ENCODE data around the gene RIMBP2.
"Not testable (repeated sequence)": the region's sequence is repeated elsewhere in the genome, so short reads cannot be mapped to it uniquely, and the experiment has no call there.

The RIMBP2 gene

GRCh38 chr12:130715998-130716968 lies at the start of gene RIMBP2:
RIMBP2 (minus strand) TSS chr12:130716299; CDS start chr12:130479013, 237,286 bp downstream.
- DNase-seq, result no peak

GRCh38 chr12:130765186-130765659 lies 49.1 kb upstream of the RIMBP2 start:
- DNase-seq, result peak; percentile 28

GRCh38 chr12:130764475-130765185 lies 48.5 kb upstream of the RIMBP2 start:
- DNase-seq, result peak; percentile 59

GRCh38 chr12:130764073-130764472 lies 48.0 kb upstream of the RIMBP2 start:
- peak; percentile 24 for DNase-seq

GRCh38 chr12:130762319-130762675 lies 46.2 kb upstream of the RIMBP2 start:
- DNase-seq, result no peak

GRCh38 chr12:130761537-130762318 lies 45.6 kb upstream of the RIMBP2 start:
- DNase-seq, result peak; percentile 73

GRCh38 chr12:130754234-130754901 lies 38.3 kb upstream of the RIMBP2 start:
- no peak for DNase-seq

GRCh38 chr12:130752692-130753230 lies 36.7 kb upstream of the RIMBP2 start:
- no peak for DNase-seq

- not testable (repeated sequence) for DNase-seq
Observed at GRCh38 chr12:130752037-130752436, 35.9 kb upstream of the RIMBP2 start.

- no peak for DNase-seq
Observed at GRCh38 chr12:130748786-130749185, 32.7 kb upstream of the RIMBP2 start.

GRCh38 chr12:130747867-130748740 lies 32.0 kb upstream of the RIMBP2 start:
- peak; percentile 86 for DNase-seq

GRCh38 chr12:130746546-130746945 lies 30.4 kb upstream of the RIMBP2 start:
- DNase-seq, result no peak

GRCh38 chr12:130745921-130746320 lies 29.8 kb upstream of the RIMBP2 start:
- no peak for DNase-seq

- no peak for DNase-seq
Observed at GRCh38 chr12:130744274-130744673, 28.2 kb upstream of the RIMBP2 start.

GRCh38 chr12:130743606-130744005 lies 27.5 kb upstream of the RIMBP2 start:
- DNase-seq, result no peak

- no peak for DNase-seq
Observed at GRCh38 chr12:130743176-130743575, 27.1 kb upstream of the RIMBP2 start.

GRCh38 chr12:130742716-130743115 lies 26.6 kb upstream of the RIMBP2 start:
- DNase-seq, result no peak

- DNase-seq, result no peak
Observed at GRCh38 chr12:130742112-130742511, 26.0 kb upstream of the RIMBP2 start.

- no peak for DNase-seq
Observed at GRCh38 chr12:130739571-130739970, 23.5 kb upstream of the RIMBP2 start.

GRCh38 chr12:130738403-130738802 lies 22.3 kb upstream of the RIMBP2 start:
- DNase-seq, result not testable (repeated sequence)

GRCh38 chr12:130737731-130738130 lies 21.6 kb upstream of the RIMBP2 start:
- DNase-seq, result no peak

Measured in stimulated activated CD4-positive, alpha-beta T cell treated with anti-CD3 and anti-CD28 coated beads, Interleukin-15, amount 100 ng/mL, for 24 hours (primary cell).